ENCODE data around the gene TEX12. TPM values are rescaled to one million over a fixed set of nuclear protein-coding genes. Genes with fewer than 3 reads are reported as not detected.

The TEX12 gene
- total RNA-seq, 1 donor from 2014 or later, result 0.22 TPM

GRCh38 chr11:112128483-112129121 is 38.6 kb upstream of the TEX12 start:
- DNase-seq, result peak; percentile 18
- H3K36me3 ChIP-seq, result no peaks in the 10 kb centered on the region
- H3K4me3 ChIP-seq, result no peak overlapping the region
- no peaks in the 10 kb centered on the region for H3K27me3 ChIP-seq (ENCODE audit: low read depth)
- H3K9me3 ChIP-seq (replicated peaks), result no peaks in the 10 kb centered on the region
- intact Hi-C loops (cut with micrococcal nuclease), result no loop called here
- no peaks in the 10 kb centered on the region for H3K4me1 ChIP-seq
- TF ChIP-seq CTCF (IDR thresholded peaks at IDR 0.05; ENCODE audit: borderline replicate concordance), result no peak
- no peak overlapping the region for H3K27ac ChIP-seq (replicated peaks)

- Histone ChIP-seq H3K9me3 (replicated peaks) (no peaks in the 10 kb centered on the region), H3K4me3 (no peak overlapping the region), H3K27me3 (ENCODE audit: low read depth) (no peaks in the 10 kb centered on the region), H3K36me3 (no peaks in the 10 kb centered on the region), H3K4me1 (no peaks in the 10 kb centered on the region), H3K27ac (replicated peaks) (no peak overlapping the region)
- no peak for DNase-seq
- TF ChIP-seq CTCF (IDR thresholded peaks at IDR 0.05; ENCODE audit: borderline replicate concordance), result no peak
- intact Hi-C loops (cut with micrococcal nuclease), result no loop called here
These were observed 37.5 kb upstream of the TEX12 start for GRCh38 chr11:112129656-112130055.

GRCh38 chr11:112132737-112133136 is 34.4 kb upstream of the TEX12 start:
- Histone ChIP-seq H3K27ac (replicated peaks) (no peak overlapping the region), H3K9me3 (replicated peaks) (no peaks in the 10 kb centered on the region), H3K27me3 (ENCODE audit: low read depth) (no peaks in the 10 kb centered on the region), H3K36me3 (no peaks in the 10 kb centered on the region), H3K4me3 (no peak overlapping the region), H3K4me1 (no peaks in the 10 kb centered on the region)
- TF ChIP-seq CTCF (IDR thresholded peaks at IDR 0.05; ENCODE audit: borderline replicate concordance), result no peak
- intact Hi-C loops (cut with micrococcal nuclease), result no loop called here
- no peak for DNase-seq

GRCh38 chr11:112134473-112134872 is 32.7 kb upstream of the TEX12 start:
- Histone ChIP-seq H3K27me3 (ENCODE audit: low read depth) (no peaks in the 10 kb centered on the region), H3K4me3 (no peak overlapping the region), H3K27ac (replicated peaks) (no peak overlapping the region), H3K36me3 (no peaks in the 10 kb centered on the region), H3K4me1 (no peaks in the 10 kb centered on the region), H3K9me3 (replicated peaks) (no peaks in the 10 kb centered on the region)
- TF ChIP-seq CTCF (IDR thresholded peaks at IDR 0.05; ENCODE audit: borderline replicate concordance), result no peak
- intact Hi-C loops (cut with micrococcal nuclease), result no loop called here
- DNase-seq, result no peak

- H3K9me3 ChIP-seq (replicated peaks), result peaks cover 10% of the 10 kb centered on the region
- H3K27ac ChIP-seq (replicated peaks), result no peak overlapping the region
- intact Hi-C loops (cut with micrococcal nuclease), result no loop called here
- no peaks in the 10 kb centered on the region for H3K4me1 ChIP-seq
- no peak for TF ChIP-seq CTCF (IDR thresholded peaks at IDR 0.05; ENCODE audit: borderline replicate concordance)
- H3K4me3 ChIP-seq, result no peak overlapping the region
- DNase-seq, result no peak
- no peaks in the 10 kb centered on the region for H3K27me3 ChIP-seq (ENCODE audit: low read depth)
- no peaks in the 10 kb centered on the region for H3K36me3 ChIP-seq
These were observed 23.6 kb upstream of the TEX12 start for GRCh38 chr11:112143597-112143996.
